NCI-H1417 (cell line): ENCODE results near the gene COL5A1.

Source experiments
- DNase-seq, 3 experiments: peaks; one replicate each; lab custom pipeline; 2025; lab: John Stamatoyannopoulos, UW

Gene COL5A1

GRCh38 chr9:134815435-134816214 is 174.0 kb downstream of the COL5A1 start:
- no peak for DNase-seq

GRCh38 chr9:134816264-134816663 is 174.7 kb downstream of the COL5A1 start:
- no peak for DNase-seq

- DNase-seq: no peak
Measured at GRCh38 chr9:134818000-134818568, 176.5 kb downstream of the COL5A1 start.

GRCh38 chr9:134818591-134818990 is 177.0 kb downstream of the COL5A1 start:
- DNase-seq: no peak

GRCh38 chr9:134820901-134821300 is 179.3 kb downstream of the COL5A1 start:
- no peak for DNase-seq

- DNase-seq: no peak
Measured at GRCh38 chr9:134822541-134822940, 180.9 kb downstream of the COL5A1 start.

GRCh38 chr9:134823623-134824022 is 182.0 kb downstream of the COL5A1 start:
- DNase-seq: no peak

GRCh38 chr9:134824583-134824982 is 183.0 kb downstream of the COL5A1 start:
- DNase-seq: no peak

- DNase-seq: no peak
Measured at GRCh38 chr9:134825025-134825424, 183.4 kb downstream of the COL5A1 start.

GRCh38 chr9:134826336-134827285 is 185.0 kb downstream of the COL5A1 start:
- no peak for DNase-seq

- no peak for DNase-seq
Measured at GRCh38 chr9:134827559-134827958, 186.0 kb downstream of the COL5A1 start.

GRCh38 chr9:134827993-134828392 is 186.4 kb downstream of the COL5A1 start:
- no peak for DNase-seq

GRCh38 chr9:134828892-134829291 is 187.3 kb downstream of the COL5A1 start:
- no peak for DNase-seq

GRCh38 chr9:134829356-134829937 is 187.8 kb downstream of the COL5A1 start:
- no peak for DNase-seq

GRCh38 chr9:134830126-134830525 is 188.5 kb downstream of the COL5A1 start:
- DNase-seq: no peak

GRCh38 chr9:134830926-134831720 is 189.5 kb downstream of the COL5A1 start:
- no peak for DNase-seq

GRCh38 chr9:134832471-134832870 is 190.9 kb downstream of the COL5A1 start:
- no peak for DNase-seq

GRCh38 chr9:134833294-134833880 is 191.8 kb downstream of the COL5A1 start:
- no peak for DNase-seq

- no peak for DNase-seq
Measured at GRCh38 chr9:134834217-134834956, 192.8 kb downstream of the COL5A1 start.

- DNase-seq: no peak
Measured at GRCh38 chr9:134834957-134835419, 193.4 kb downstream of the COL5A1 start.
